Measurements from ENCODE around the gene S1PR4.

DNA sequence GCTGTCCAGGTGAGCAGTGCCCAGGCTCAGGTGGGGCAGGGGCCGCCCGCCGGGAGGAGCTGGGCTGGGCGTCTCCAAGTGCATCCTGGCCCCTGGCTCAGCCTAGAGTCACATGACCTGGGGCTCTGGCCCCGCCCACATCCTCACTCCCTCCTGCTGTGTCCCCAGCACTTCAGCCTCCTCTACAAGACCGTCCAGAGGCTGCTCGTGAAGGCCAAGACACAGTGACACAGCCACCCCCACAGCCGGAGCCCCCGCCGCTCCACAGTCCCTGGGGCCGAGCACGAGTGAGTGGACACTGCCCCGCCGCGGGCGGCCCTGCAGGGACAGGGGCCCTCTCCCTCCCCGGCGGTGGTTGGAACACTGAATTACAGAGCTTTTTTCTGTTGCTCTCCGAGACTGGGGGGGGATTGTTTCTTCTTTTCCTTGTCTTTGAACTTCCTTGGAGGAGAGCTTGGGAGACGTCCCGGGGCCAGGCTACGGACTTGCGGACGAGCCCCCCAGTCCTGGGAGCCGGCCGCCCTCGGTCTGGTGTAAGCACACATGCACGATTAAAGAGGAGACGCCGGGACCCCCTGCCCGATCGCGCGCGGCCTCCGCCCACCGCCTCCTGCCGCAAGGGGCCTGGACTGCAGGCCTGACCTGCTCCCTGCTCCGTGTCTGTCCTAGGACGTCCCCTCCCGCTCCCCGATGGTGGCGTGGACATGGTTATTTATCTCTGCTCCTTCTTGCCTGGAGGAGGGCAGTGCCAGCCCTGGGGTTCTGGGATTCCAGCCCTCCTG is 29.1 kb downstream of the S1PR4 start:
- TF ChIP-seq, protein P1, sequence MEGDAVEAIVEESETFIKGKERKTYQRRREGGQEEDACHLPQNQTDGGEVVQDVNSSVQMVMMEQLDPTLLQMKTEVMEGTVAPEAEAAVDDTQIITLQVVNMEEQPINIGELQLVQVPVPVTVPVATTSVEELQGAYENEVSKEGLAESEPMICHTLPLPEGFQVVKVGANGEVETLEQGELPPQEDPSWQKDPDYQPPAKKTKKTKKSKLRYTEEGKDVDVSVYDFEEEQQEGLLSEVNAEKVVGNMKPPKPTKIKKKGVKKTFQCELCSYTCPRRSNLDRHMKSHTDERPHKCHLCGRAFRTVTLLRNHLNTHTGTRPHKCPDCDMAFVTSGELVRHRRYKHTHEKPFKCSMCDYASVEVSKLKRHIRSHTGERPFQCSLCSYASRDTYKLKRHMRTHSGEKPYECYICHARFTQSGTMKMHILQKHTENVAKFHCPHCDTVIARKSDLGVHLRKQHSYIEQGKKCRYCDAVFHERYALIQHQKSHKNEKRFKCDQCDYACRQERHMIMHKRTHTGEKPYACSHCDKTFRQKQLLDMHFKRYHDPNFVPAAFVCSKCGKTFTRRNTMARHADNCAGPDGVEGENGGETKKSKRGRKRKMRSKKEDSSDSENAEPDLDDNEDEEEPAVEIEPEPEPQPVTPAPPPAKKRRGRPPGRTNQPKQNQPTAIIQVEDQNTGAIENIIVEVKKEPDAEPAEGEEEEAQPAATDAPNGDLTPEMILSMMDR (IDR thresholded peaks at IDR 0.05; ENCODE audit: low read length), result no peak
- TF ChIP-seq EZH2 (optimal IDR thresholded peaks at IDR 0.05; ENCODE audit: low read depth, low read length) (no peak), EZH2phosphoT487 (IDR thresholded peaks at IDR 0.05; ENCODE audit: low read length) (no peak)
